Body of pancreas (tissue), 4 donors: ENCODE measurements around the gene MRI1.

Experiments used
- CTCF ChIP-seq, 7 experiments: fragments of 450-650 bp in 4 of 7; fragments of 200-600 bp in 3 of 7; sonication (generic) in 3 of 7; IDR thresholded peaks; one replicate each; pipeline ENCODE4 v1.5.1; 2016 to 2019; ENCODE audit warnings: antibody characterized with exemption in 7 of 7
- POLR2A ChIP-seq, 3 donors: fragments of 450-650 bp; IDR thresholded peaks; one replicate each; pipeline ENCODE4 v1.6.1; 2016; ENCODE audit warnings: antibody characterized with exemption in 3 of 3, mild to moderate bottlenecking in 2 of 3

GRCh38 chr19:13770013-13770635 is 5.8 kb downstream of the MRI1 start:
- no peak for TF ChIP-seq CTCF (IDR thresholded peaks at IDR 0.05)
- no peak for TF ChIP-seq POLR2A (IDR thresholded peaks at IDR 0.05)
